ENCODE results near the gene ADCY1.
"Not testable (repeated sequence)": the region's sequence is repeated elsewhere in the genome, so short reads cannot be mapped to it uniquely, and the experiment has no call there.

GRCh38 chr7:45738920-45739319 is 164.8 kb downstream of the ADCY1 start:
- TF ChIP-seq CTCF (IDR thresholded peaks at IDR 0.05; ENCODE audit: low read depth, low read length); EZH2phosphoT487 (IDR thresholded peaks at IDR 0.05; ENCODE audit: low read depth): not testable (repeated sequence)

Data from OCI-LY3 (cell line).